HepG2 (cell line): ENCODE measurements around the gene UBE2C. TPM values are rescaled to one million over a fixed set of nuclear protein-coding genes. Genes with fewer than 3 reads are reported as not detected.

Experiments used
- ARNT2 ChIP-seq: sonication (generic); formaldehyde crosslinking; IDR thresholded peaks from 2 replicates; pipeline ENCODE4 v1.8.0; 2022; ENCODE audit warnings: mild to moderate bottlenecking, low read depth, missing genetic modification reagents, moderate library complexity
- CENPX ChIP-seq: sonication (generic); formaldehyde crosslinking; IDR thresholded peaks from 2 replicates; pipeline ENCODE4 v1.9.0; 2021; ENCODE audit warnings: mild to moderate bottlenecking, missing genetic modification reagents, moderate library complexity
- DNMT3B ChIP-seq: conservative IDR thresholded peaks from 2 replicates; pipeline ENCODE4 v1.6.1; 2016; ENCODE audit warnings: missing biosample characterization, control low read depth
- IRX3 ChIP-seq: sonication (generic); formaldehyde crosslinking; IDR thresholded peaks from 2 replicates; pipeline ENCODE4 v1.8.1; 2023; ENCODE audit warnings: mild to moderate bottlenecking, low read depth, missing genetic modification reagents, borderline replicate concordance
- NFE2 ChIP-seq: sonication (generic); formaldehyde crosslinking; IDR thresholded peaks from 2 replicates; pipeline ENCODE4 v1.4.0; 2020; ENCODE audit warnings: missing genetic modification reagents
- NFRKB ChIP-seq: fragments of 450-650 bp; IDR thresholded peaks from 2 replicates; pipeline ENCODE4 v1.6.1; 2017
- TP53 ChIP-seq: sonication (generic); formaldehyde crosslinking; conservative IDR thresholded peaks from 2 replicates; pipeline ENCODE4 v1.4.0; 2020; ENCODE audit warnings: missing genetic modification reagents
- ZSCAN31 ChIP-seq: sonication (generic); formaldehyde crosslinking; IDR thresholded peaks from 2 replicates; pipeline ENCODE4 v1.5.0; 2020; ENCODE audit warnings: low read depth, mild to moderate bottlenecking, missing genetic modification reagents
- polyA plus RNA-seq, 8 experiments: library from polyadenylated mRNA; depleted of rRNA in 3 of 8; stranded (reverse) in 7 of 8; unstranded in 1 of 8; fragments of >200 nt; fragmentation: Illumina TruSeq in 4 of 8; extraction: Trizol in 4 of 8; gene quantifications; 2 replicates each; pipeline versions ENCODE4 v1.2.1 to v1.2.3, GENCODE V29; 2011 to 2016; ENCODE audit warnings: low read depth in 4 of 8, missing spikeins in 1 of 8, mixed read lengths in 1 of 8; ENCODE audit not compliant: insufficient read depth in 1 of 8
- total RNA-seq, 5 experiments: library from RNA; depleted of rRNA; stranded (reverse); fragments of >200 nt; fragmentation: Illumina TruSeq; extraction: Trizol; gene quantifications; 2 replicates each; pipeline ENCODE4 v1.2.3, GENCODE V29; 2016; ENCODE audit warnings: low read depth in 1 of 5
- TF ChIP-seq, protein P1 (sequence below): sonication (generic); formaldehyde crosslinking; IDR thresholded peaks from 2 replicates; pipeline ENCODE4 v1.4.0; 2020; ENCODE audit warnings: missing genetic modification reagents, borderline replicate concordance
- TF ChIP-seq, protein P2 (sequence below): sonication (generic); formaldehyde crosslinking; IDR thresholded peaks from 2 replicates; pipeline ENCODE4 v1.4.0; 2020; ENCODE audit warnings: missing genetic modification reagents
- TF ChIP-seq, protein P3 (sequence below): sonication (generic); formaldehyde crosslinking; conservative IDR thresholded peaks from 2 replicates; pipeline ENCODE4 v1.8.0; 2022; ENCODE audit warnings: mild to moderate bottlenecking, moderate library complexity, missing genetic modification reagents
- TF ChIP-seq, protein P4 (sequence below): sonication (generic); formaldehyde crosslinking; IDR thresholded peaks from 2 replicates; pipeline ENCODE4 v1.9.0; 2021; ENCODE audit warnings: missing genetic modification reagents, mild to moderate bottlenecking, borderline replicate concordance
- TF ChIP-seq, protein P5 (sequence below): sonication (generic); formaldehyde crosslinking; IDR thresholded peaks from 2 replicates; pipeline ENCODE4 v1.5.1; 2020; ENCODE audit warnings: missing genetic modification reagents, mild to moderate bottlenecking, borderline replicate concordance
- TF ChIP-seq, protein P6 (sequence below): sonication (generic); formaldehyde crosslinking; IDR thresholded peaks from 2 replicates; pipeline ENCODE4 v1.4.0; 2020; ENCODE audit warnings: mild to moderate bottlenecking, missing genetic modification reagents

Gene UBE2C
- total and polyA plus RNA-seq, 2 of the 13 experiments (the other 11 are each of a cell fraction or from before 2014, with no cell fraction given): 100 to 123 TPM

DNA sequence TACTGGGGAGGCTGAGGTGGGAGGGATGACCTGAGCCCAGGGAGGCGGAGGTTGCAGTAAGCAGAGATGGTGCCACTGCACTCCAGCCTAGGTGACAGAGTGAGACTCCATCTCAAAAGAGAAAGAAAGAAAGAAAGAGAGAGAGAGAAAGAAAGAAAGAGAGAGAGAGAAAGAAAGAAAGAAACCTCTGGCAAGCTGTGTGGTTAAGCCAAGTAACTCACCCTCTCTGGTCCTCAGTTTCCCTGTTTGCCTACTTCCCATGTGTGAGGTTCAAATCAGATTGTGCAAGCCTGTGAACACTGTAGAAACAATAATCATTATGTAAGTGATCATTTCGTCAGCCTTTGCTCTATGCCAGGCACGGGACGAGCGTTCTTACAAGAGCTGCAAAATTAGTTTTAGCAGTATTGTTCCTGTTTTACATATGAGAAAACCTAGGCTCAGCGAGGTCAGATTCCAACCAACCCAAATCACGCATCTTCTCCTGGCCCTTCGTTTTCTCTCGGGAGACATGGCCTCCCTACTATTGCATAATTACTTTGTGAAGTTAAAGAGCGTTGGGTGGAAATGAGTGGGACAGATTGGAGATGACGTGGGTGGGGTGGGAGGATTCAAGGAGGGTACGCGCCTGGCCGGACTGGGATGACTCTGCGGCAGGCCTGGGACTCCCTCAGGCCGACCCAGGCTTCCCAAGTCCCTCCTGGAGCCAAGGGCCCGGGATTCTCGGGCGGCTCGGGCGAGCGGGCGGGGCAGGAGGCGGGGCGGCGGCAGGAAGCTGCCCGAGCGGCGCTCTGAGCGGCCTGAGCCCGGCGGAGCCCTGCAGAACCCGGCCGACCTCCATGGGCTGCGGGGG, 20.8 kb downstream of the UBE2C start, which contains the start of gene SNX21 (continued):
- TF ChIP-seq, protein P1, sequence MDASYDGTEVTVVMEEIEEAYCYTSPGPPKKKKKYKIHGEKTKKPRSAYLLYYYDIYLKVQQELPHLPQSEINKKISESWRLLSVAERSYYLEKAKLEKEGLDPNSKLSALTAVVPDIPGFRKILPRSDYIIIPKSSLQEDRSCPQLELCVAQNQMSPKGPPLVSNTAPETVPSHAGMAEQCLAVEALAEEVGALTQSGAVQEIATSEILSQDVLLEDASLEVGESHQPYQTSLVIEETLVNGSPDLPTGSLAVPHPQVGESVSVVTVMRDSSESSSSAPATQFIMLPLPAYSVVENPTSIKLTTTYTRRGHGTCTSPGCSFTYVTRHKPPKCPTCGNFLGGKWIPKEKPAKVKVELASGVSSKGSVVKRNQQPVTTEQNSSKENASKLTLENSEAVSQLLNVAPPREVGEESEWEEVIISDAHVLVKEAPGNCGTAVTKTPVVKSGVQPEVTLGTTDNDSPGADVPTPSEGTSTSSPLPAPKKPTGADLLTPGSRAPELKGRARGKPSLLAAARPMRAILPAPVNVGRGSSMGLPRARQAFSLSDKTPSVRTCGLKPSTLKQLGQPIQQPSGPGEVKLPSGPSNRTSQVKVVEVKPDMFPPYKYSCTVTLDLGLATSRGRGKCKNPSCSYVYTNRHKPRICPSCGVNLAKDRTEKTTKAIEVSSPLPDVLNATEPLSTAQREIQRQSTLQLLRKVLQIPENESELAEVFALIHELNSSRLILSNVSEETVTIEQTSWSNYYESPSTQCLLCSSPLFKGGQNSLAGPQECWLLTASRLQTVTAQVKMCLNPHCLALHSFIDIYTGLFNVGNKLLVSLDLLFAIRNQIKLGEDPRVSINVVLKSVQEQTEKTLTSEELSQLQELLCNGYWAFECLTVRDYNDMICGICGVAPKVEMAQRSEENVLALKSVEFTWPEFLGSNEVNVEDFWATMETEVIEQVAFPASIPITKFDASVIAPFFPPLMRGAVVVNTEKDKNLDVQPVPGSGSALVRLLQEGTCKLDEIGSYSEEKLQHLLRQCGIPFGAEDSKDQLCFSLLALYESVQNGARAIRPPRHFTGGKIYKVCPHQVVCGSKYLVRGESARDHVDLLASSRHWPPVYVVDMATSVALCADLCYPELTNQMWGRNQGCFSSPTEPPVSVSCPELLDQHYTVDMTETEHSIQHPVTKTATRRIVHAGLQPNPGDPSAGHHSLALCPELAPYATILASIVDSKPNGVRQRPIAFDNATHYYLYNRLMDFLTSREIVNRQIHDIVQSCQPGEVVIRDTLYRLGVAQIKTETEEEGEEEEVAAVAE: 0 out of 2 replicates have a peak, but pooled peaks have one; percentile 21
- TF ChIP-seq ZSCAN31 (CRISPR knock-in tag) (no peak; the same call in none of the 2 replicates), DNMT3B (CRISPR knock-in tag) (peak; percentile 96), TP53 (no peak; the same call in 1 of the 2 replicates), ARNT2 (CRISPR knock-in tag) (peak; percentile 66), CENPX (CRISPR knock-in tag) (no peak), NFRKB (no peak), IRX3 (no peak), NFE2 (no peak)
- TF ChIP-seq, protein P2, sequence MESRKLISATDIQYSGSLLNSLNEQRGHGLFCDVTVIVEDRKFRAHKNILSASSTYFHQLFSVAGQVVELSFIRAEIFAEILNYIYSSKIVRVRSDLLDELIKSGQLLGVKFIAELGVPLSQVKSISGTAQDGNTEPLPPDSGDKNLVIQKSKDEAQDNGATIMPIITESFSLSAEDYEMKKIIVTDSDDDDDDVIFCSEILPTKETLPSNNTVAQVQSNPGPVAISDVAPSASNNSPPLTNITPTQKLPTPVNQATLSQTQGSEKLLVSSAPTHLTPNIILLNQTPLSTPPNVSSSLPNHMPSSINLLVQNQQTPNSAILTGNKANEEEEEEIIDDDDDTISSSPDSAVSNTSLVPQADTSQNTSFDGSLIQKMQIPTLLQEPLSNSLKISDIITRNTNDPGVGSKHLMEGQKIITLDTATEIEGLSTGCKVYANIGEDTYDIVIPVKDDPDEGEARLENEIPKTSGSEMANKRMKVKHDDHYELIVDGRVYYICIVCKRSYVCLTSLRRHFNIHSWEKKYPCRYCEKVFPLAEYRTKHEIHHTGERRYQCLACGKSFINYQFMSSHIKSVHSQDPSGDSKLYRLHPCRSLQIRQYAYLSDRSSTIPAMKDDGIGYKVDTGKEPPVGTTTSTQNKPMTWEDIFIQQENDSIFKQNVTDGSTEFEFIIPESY: no peak
- TF ChIP-seq, protein P3, sequence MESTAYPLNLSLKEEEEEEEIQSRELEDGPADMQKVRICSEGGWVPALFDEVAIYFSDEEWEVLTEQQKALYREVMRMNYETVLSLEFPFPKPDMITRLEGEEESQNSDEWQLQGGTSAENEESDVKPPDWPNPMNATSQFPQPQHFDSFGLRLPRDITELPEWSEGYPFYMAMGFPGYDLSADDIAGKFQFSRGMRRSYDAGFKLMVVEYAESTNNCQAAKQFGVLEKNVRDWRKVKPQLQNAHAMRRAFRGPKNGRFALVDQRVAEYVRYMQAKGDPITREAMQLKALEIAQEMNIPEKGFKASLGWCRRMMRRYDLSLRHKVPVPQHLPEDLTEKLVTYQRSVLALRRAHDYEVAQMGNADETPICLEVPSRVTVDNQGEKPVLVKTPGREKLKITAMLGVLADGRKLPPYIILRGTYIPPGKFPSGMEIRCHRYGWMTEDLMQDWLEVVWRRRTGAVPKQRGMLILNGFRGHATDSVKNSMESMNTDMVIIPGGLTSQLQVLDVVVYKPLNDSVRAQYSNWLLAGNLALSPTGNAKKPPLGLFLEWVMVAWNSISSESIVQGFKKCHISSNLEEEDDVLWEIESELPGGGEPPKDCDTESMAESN (CRISPR knock-in tag): no peak; the same call in 1 of the 2 replicates
- TF ChIP-seq, protein P4, sequence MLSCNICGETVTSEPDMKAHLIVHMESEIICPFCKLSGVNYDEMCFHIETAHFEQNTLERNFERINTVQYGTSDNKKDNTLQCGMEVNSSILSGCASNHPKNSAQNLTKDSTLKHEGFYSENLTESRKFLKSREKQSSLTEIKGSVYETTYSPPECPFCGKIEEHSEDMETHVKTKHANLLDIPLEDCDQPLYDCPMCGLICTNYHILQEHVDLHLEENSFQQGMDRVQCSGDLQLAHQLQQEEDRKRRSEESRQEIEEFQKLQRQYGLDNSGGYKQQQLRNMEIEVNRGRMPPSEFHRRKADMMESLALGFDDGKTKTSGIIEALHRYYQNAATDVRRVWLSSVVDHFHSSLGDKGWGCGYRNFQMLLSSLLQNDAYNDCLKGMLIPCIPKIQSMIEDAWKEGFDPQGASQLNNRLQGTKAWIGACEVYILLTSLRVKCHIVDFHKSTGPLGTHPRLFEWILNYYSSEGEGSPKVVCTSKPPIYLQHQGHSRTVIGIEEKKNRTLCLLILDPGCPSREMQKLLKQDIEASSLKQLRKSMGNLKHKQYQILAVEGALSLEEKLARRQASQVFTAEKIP (CRISPR knock-in tag): no peak
- TF ChIP-seq, protein P5, sequence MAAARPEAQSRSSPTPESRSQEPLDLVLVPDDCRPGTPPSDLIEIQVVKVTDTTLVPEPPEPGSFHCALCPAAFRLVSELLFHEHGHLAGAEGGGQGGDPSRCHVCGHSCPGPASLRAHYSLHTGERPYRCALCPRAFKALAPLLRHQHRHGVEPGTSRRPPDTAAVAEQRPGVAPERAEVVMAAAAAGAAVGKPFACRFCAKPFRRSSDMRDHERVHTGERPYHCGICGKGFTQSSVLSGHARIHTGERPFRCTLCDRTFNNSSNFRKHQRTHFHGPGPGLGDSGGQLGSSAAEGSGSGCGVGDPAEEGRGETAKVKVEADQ (CRISPR knock-in tag): peak; percentile 77; the same call in 1 of the 2 replicates
- TF ChIP-seq, protein P6, sequence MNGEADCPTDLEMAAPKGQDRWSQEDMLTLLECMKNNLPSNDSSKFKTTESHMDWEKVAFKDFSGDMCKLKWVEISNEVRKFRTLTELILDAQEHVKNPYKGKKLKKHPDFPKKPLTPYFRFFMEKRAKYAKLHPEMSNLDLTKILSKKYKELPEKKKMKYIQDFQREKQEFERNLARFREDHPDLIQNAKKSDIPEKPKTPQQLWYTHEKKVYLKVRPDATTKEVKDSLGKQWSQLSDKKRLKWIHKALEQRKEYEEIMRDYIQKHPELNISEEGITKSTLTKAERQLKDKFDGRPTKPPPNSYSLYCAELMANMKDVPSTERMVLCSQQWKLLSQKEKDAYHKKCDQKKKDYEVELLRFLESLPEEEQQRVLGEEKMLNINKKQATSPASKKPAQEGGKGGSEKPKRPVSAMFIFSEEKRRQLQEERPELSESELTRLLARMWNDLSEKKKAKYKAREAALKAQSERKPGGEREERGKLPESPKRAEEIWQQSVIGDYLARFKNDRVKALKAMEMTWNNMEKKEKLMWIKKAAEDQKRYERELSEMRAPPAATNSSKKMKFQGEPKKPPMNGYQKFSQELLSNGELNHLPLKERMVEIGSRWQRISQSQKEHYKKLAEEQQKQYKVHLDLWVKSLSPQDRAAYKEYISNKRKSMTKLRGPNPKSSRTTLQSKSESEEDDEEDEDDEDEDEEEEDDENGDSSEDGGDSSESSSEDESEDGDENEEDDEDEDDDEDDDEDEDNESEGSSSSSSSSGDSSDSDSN (CRISPR knock-in tag): peak; percentile 94
